Measurements from ENCODE around the gene SNURF. TPM values are rescaled to one million over a fixed set of nuclear protein-coding genes. Genes with fewer than 3 reads are reported as not detected.
"Not testable (repeated sequence)": the region's sequence is repeated elsewhere in the genome, so short reads cannot be mapped to it uniquely, and the experiment has no call there.

Gene SNURF
- total RNA-seq, 4 donors from 2014 or later: 5.1 to 33.8 (median 7.1) TPM

GRCh38 chr15:24924153-24924552 is 30.6 kb upstream of the SNURF start:
- no peak for TF ChIP-seq POLR2AphosphoS5 (IDR thresholded peaks at IDR 0.05)
- no peak overlapping the region for H3K27ac ChIP-seq
- WGBS, 2 donors (ENCODE audit: low coverage in 1 of 2): 69 to 80% methylated on average over 1 to 3 of the region's 3 CpGs
- peaks cover 0 to 5% (median 0%) of the 10 kb centered on the region in 3 donors for H3K4me1 ChIP-seq
- H3K27me3 ChIP-seq: no peaks in the 10 kb centered on the region
- no peaks in the 10 kb centered on the region for H3K9me3 ChIP-seq
- H3K36me3 ChIP-seq: no peaks in the 10 kb centered on the region
- ATAC-seq: no peak
- no peak overlapping the region for H3K4me3 ChIP-seq

DNA sequence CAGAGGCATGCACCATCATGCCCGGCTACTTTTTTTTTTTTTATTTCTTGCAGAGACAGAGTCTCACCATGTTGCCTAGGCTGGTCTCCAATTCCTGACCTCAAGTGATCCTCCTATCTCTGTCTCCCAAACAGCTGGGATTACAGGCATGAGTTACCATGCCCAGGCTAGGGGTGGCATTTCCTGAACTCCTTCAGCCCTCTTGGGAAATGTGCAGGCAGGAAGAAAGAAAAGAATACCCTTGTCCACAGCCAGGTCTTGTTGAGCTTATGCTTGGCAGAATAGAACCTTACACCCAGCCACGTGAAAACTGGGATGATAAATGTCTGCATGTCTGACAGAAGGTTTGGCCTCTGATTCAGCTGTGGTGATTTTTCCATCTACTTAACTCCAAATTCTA is 30.2 kb upstream of the SNURF start:
- Histone ChIP-seq H3K27ac (no peak overlapping the region), H3K36me3 (no peaks in the 10 kb centered on the region)

GRCh38 chr15:24931874-24932732 is 22.7 kb upstream of the SNURF start:
- not testable (repeated sequence) for H3K4me1 ChIP-seq, H3K27ac ChIP-seq, ATAC-seq, H3K9me3 ChIP-seq, H3K27me3 ChIP-seq, H3K4me3 ChIP-seq, H3K36me3 ChIP-seq
- 92 to 93% methylated on average over 3 to 6 of the region's 10 CpGs for WGBS, 2 donors (ENCODE audit: low coverage in 1 of 2)

More for the DNA sequence above, 30.2 kb upstream of the SNURF start:
- H3K27me3 ChIP-seq: no peaks in the 10 kb centered on the region
- peaks cover 0 to 5% (median 0%) of the 10 kb centered on the region in 3 donors for H3K4me1 ChIP-seq
- H3K4me3 ChIP-seq: no peak overlapping the region
- WGBS, 2 donors (ENCODE audit: low coverage in 1 of 2): 38 to 40% methylated on average over 2 of the region's 2 CpGs
- no peaks in the 10 kb centered on the region for H3K9me3 ChIP-seq
- no peak for TF ChIP-seq POLR2AphosphoS5 (IDR thresholded peaks at IDR 0.05)
- ATAC-seq: no peak

DNA sequence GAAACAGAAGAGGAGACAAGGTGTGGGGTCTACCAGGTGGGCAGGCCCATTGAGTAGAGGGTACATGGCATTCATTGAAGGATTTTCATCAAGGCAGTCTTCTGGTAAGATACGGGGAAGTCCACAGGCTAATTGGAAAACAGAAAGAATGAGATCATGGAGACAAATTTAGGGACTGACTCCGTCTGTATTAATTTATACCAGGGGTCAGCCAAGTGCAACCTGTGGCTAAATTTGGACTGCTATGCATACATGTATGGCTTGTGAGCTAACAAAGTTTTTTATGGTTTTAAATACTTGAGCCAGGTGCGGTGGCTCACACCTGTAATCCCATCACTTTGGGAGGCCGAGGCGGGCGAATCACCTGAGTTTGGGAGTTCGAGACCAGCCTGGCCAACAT is 21.1 kb upstream of the SNURF start:
- Histone ChIP-seq H3K36me3 (no peaks in the 10 kb centered on the region), H3K27me3 (no peaks in the 10 kb centered on the region), H3K9me3 (no peaks in the 10 kb centered on the region), H3K27ac (no peak overlapping the region), H3K4me3 (no peak overlapping the region), H3K4me1 (no peaks in the 10 kb centered on the region)
- TF ChIP-seq POLR2AphosphoS5 (IDR thresholded peaks at IDR 0.05) (no peak), EP300 (IDR thresholded peaks at IDR 0.05) (no peak), CTCF (IDR thresholded peaks at IDR 0.05) (no peak), POLR2A (IDR thresholded peaks at IDR 0.05) (no peak)
- no peak for ATAC-seq
- 17 to 60% methylated on average over 1 to 4 of the region's 7 CpGs for WGBS, 2 donors (ENCODE audit: low coverage in 1 of 2)

DNA sequence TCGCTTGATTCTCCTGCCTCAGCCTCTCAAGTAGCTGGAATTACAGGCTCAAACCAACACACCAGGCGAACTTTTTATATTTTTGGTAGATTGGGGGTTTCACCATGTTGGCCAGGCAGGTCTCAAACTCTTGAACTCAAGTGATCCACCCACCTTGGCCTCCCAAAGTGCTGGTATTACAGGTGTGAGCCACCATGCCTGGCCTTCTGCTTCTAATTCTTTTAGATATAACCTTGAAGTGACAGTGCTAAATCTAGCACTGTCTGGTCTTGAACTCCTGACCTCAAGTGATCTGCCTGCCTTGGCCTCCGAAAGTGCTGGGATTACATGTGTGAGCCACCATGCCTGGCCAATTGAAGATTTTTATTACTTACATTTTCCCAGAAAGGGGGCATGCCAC is 16.6 kb upstream of the SNURF start:
- not testable (repeated sequence) for H3K27ac ChIP-seq, H3K4me1 ChIP-seq, H3K9me3 ChIP-seq, H3K4me3 ChIP-seq, ATAC-seq, H3K36me3 ChIP-seq, H3K27me3 ChIP-seq
- WGBS, 2 donors (ENCODE audit: low coverage in 1 of 2): 60 to 100% methylated on average over 1 to 2 of the region's 3 CpGs

DNA sequence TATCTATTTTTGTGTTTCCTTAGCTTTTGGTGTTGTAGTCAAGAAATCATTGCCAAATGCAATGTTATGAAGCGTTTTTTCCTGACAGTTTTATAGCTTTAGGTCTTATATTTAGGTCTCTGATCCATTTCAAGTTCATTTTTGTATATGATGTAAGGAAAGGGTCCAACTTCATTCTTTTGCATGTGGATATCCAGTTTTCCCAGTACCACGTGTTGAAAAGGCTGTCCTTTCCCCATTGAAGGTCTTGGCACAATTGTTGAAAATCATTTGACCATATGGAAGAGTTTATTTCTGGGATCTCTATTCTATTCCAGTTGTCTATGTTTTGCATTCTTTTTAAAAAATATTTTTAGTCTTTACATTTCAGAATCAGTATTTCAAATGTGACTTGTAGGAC is 14.6 kb upstream of the SNURF start:
- no peaks in the 10 kb centered on the region for H3K36me3 ChIP-seq
- H3K4me3 ChIP-seq: no peak overlapping the region
- no peak for TF ChIP-seq POLR2AphosphoS5 (IDR thresholded peaks at IDR 0.05)
- TF ChIP-seq POLR2A (IDR thresholded peaks at IDR 0.05): no peak
- TF ChIP-seq CTCF (IDR thresholded peaks at IDR 0.05): no peak
- TF ChIP-seq EP300 (IDR thresholded peaks at IDR 0.05): no peak
- peaks cover 0 to under 1% (median 0%) of the 10 kb centered on the region in 3 donors for H3K4me1 ChIP-seq
- 35 to 51% methylated on average over 2 of the region's 2 CpGs for WGBS, 2 donors (ENCODE audit: low coverage in 1 of 2)
- H3K9me3 ChIP-seq: no peaks in the 10 kb centered on the region
- ATAC-seq: no peak
- H3K27ac ChIP-seq: no peak overlapping the region
- no peaks in the 10 kb centered on the region for H3K27me3 ChIP-seq

DNA sequence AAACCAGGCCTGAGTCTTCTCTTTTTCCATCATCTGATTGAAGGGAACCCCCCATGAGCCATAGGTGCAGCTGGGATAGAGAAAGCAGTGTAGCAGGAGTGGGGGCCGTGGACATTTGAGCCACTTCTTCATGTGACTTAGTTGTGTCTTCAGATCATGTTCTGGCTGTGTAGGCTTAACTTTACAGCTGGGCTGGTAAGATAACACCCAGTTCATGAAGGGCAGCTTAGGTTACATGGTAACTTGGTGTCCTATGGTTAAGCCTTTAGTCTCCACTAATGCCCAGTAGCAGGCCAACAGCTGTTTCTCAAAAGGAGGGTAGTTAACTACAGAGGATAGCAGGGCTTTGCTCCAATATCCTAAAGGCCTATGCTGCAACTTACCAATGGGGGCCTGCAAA is 11.4 kb upstream of the SNURF start:
- H3K27ac ChIP-seq: no peak overlapping the region
- H3K36me3 ChIP-seq: no peaks in the 10 kb centered on the region
- no peak overlapping the region for H3K4me3 ChIP-seq
- no CpG with 5 or more reads among the region's 1 CpG for WGBS, 2 donors (ENCODE audit: low coverage in 1 of 2)
- H3K4me1 ChIP-seq: peaks cover 0 to 12% (median 0%) of the 10 kb centered on the region in 3 donors
- no peak for ATAC-seq
- H3K27me3 ChIP-seq: no peaks in the 10 kb centered on the region
- no peaks in the 10 kb centered on the region for H3K9me3 ChIP-seq
- TF ChIP-seq POLR2AphosphoS5 (IDR thresholded peaks at IDR 0.05): no peak
- no peak for TF ChIP-seq CTCF (IDR thresholded peaks at IDR 0.05)

Data from gastroesophageal sphincter (tissue), 4 donors.